HG03439 (cell line): Measurements from ENCODE around the gene COG8.
"Not testable (repeated sequence)": the region's sequence is repeated elsewhere in the genome, so short reads cannot be mapped to it uniquely, and the experiment has no call there.

Source experiments
- ATAC-seq: cut with Tn5 transposase; IDR thresholded peaks from one replicate; pipeline ENCODE4 v1.9.1; 2021; ENCODE audit warnings: mild to moderate bottlenecking, moderate library complexity; ENCODE audit not compliant: unreplicated experiment

The COG8 gene

GRCh38 chr16:69339289-69340094, at the start of gene COG8, which contains the start of gene NIP7:
COG8 (minus strand) TSS chr16:69339564; CDS start chr16:69339552, 12 bp downstream.
NIP7 (plus strand) TSS chr16:69339772; CDS start chr16:69339830, 58 bp downstream.
- peak; percentile 90 for ATAC-seq

- no peak for ATAC-seq
Measured at GRCh38 chr16:69386596-69386995, 47.2 kb upstream of the COG8 start.

GRCh38 chr16:69384974-69385373, 45.6 kb upstream of the COG8 start:
- no peak for ATAC-seq

- no peak for ATAC-seq
Measured at GRCh38 chr16:69382421-69382820, 43.1 kb upstream of the COG8 start.

GRCh38 chr16:69381231-69381630, 41.9 kb upstream of the COG8 start:
- no peak for ATAC-seq

GRCh38 chr16:69378760-69379159, 39.4 kb upstream of the COG8 start:
- no peak for ATAC-seq

- no peak for ATAC-seq
Measured at GRCh38 chr16:69378036-69378435, 38.7 kb upstream of the COG8 start.

- ATAC-seq, result no peak
Measured at GRCh38 chr16:69376393-69377059, 37.2 kb upstream of the COG8 start.

GRCh38 chr16:69373019-69373418, 33.7 kb upstream of the COG8 start:
- ATAC-seq, result no peak

GRCh38 chr16:69371564-69371963, 32.2 kb upstream of the COG8 start:
- ATAC-seq, result no peak

GRCh38 chr16:69368866-69369265, 29.5 kb upstream of the COG8 start:
- no peak for ATAC-seq

- no peak for ATAC-seq
Measured at GRCh38 chr16:69367980-69368379, 28.6 kb upstream of the COG8 start.

GRCh38 chr16:69366431-69366830, 27.1 kb upstream of the COG8 start:
- no peak for ATAC-seq

- no peak for ATAC-seq
Measured at GRCh38 chr16:69365901-69366300, 26.5 kb upstream of the COG8 start.

- no peak for ATAC-seq
Measured at GRCh38 chr16:69364088-69364487, 24.7 kb upstream of the COG8 start.

GRCh38 chr16:69363281-69363717, 23.9 kb upstream of the COG8 start:
- no peak for ATAC-seq

- not testable (repeated sequence) for ATAC-seq
Measured at GRCh38 chr16:69360070-69360469, 20.7 kb upstream of the COG8 start.

- ATAC-seq, result no peak
Measured at GRCh38 chr16:69351309-69352027, 12.1 kb upstream of the COG8 start, which contains the start of gene TMED6. TMED6 (minus strand) TSS chr16:69351786; CDS start chr16:69351753, 33 bp downstream.

- no peak for ATAC-seq
Measured at GRCh38 chr16:69350536-69351133, 11.3 kb upstream of the COG8 start.

GRCh38 chr16:69349536-69349935, 10.2 kb upstream of the COG8 start:
- ATAC-seq, result no peak

GRCh38 chr16:69348222-69348621, 8.9 kb upstream of the COG8 start:
- no peak for ATAC-seq
